ENCODE measurements around the gene PPP1R16B.

- TF ChIP-seq POLR2A (IDR thresholded peaks at IDR 0.05; ENCODE audit: low read depth, low read length) (no peak), TAF1 (IDR thresholded peaks at IDR 0.05; ENCODE audit: low read depth, low read length) (no peak), POLR2AphosphoS5 (IDR thresholded peaks at IDR 0.05; ENCODE audit: low read depth, low read length) (no peak), SPI1 (IDR thresholded peaks at IDR 0.05; ENCODE audit: low read depth, low read length) (no peak)
These were observed 6.7 kb downstream of the PPP1R16B start for GRCh38 chr20:38812182-38812581.

All from GM12891 (cell line).